Measurements from ENCODE around the gene PTPN6. TPM values are rescaled to one million over a fixed set of nuclear protein-coding genes. Genes with fewer than 3 reads are reported as not detected.

Gene PTPN6
- total and polyA plus RNA-seq, 4 experiments from 2014 or later = 126 to 325 (median 194) TPM

- H3K4me1 ChIP-seq (ENCODE audit: insufficient read depth, low read length) = peaks cover 86% of the 10 kb centered on the region
- Mint-ChIP-seq H3K27me3 (no peaks in the 10 kb centered on the region), H3K27ac (peak overlapping the region; percentile 98 to 99 (median 99)), H3K4me3 (peak overlapping the region; percentile 63 to 98 (median 82)), H3K4me1 (peaks cover 51 to 80% (median 65%) of the 10 kb centered on the region in 4 donors), H3K36me3 (peaks cover 40 to 55% of the 10 kb centered on the region in 2 donors), H3K9me3 (no peaks in the 10 kb centered on the region)
- intact Hi-C loops (cut with micrococcal nuclease) = loop anchor here (1.0 to 2.0 kb wide), 3 partner anchors 8 to 36 kb away; partner anchors contain the start of gene C12orf57
- H3K27ac ChIP-seq (ENCODE audit: low read depth, low read length) = peak overlapping the region; percentile 96
- CTCF ChIA-PET (ENCODE audit: partially characterized antibody) = interaction anchor here (1.2 to 13.5 kb wide), 8 partner anchors 17 to 152 kb away, joined by 3 to 774 read pairs (median 9); partner anchors contain the start of genes C12orf57, C1RL, PTPN6 and RNU7-1
- no peaks in the 10 kb centered on the region for H3K9me3 ChIP-seq (ENCODE audit: control insufficient read depth in 1 of 2, low read length in 2 of 2)
- peak overlapping the region; percentile 10 to 19 for H3K4me3 ChIP-seq (ENCODE audit: low read length in 2 of 2)
- POLR2A ChIA-PET (ENCODE audit: partially characterized antibody) = interaction anchor here (0.8 to 13.5 kb wide), 19 partner anchors 8 to 1009 kb away, joined by 3 to 1807 read pairs (median 6); partner anchors contain the start of genes ATN1, C12orf57, C1RL and CDCA3
- peak; percentile 85 to 98 (median 89) for DNase-seq
- H3K36me3 ChIP-seq (ENCODE audit: insufficient read depth, low read length) = peaks cover 38% of the 10 kb centered on the region
- no peaks in the 10 kb centered on the region for H3K27me3 ChIP-seq (ENCODE audit: insufficient read depth, low read length)
Observed at GRCh38 chr12:6961278-6961694, 10.1 kb downstream of the PTPN6 start.

GRCh38 chr12:6961695-6962284 is 10.6 kb downstream of the PTPN6 start:
- peak overlapping the region; percentile 59 to 98 (median 82) for H3K4me3 Mint-ChIP-seq
- H3K36me3 Mint-ChIP-seq = peaks cover 38 to 55% of the 10 kb centered on the region in 2 donors
- H3K4me1 Mint-ChIP-seq = peaks cover 46 to 75% (median 60%) of the 10 kb centered on the region in 4 donors
- H3K9me3 ChIP-seq (ENCODE audit: control insufficient read depth in 1 of 2, low read length in 2 of 2) = no peaks in the 10 kb centered on the region
- H3K4me3 ChIP-seq (ENCODE audit: low read length in 2 of 2) = peak overlapping the region; percentile 10 to 19
- ChIA-PET POLR2A (ENCODE audit: partially characterized antibody) (interaction anchor here (0.8 to 13.5 kb wide), 19 partner anchors 7 to 492 kb away, joined by 3 to 1807 read pairs (median 6); partner anchors contain the start of genes ATN1, C12orf57, C1RL and CDCA3), CTCF (ENCODE audit: partially characterized antibody) (interaction anchor here (1.0 to 13.5 kb wide), 10 partner anchors 17 to 151 kb away, joined by 3 to 774 read pairs (median 7); partner anchors contain the start of genes C12orf57, C1RL, PTPN6 and RNU7-1)
- H3K27ac Mint-ChIP-seq = peak overlapping the region; percentile 98 to 99 (median 99)
- H3K36me3 ChIP-seq (ENCODE audit: insufficient read depth, low read length) = peaks cover 36% of the 10 kb centered on the region
- H3K9me3 Mint-ChIP-seq = no peaks in the 10 kb centered on the region
- H3K27me3 Mint-ChIP-seq = no peaks in the 10 kb centered on the region
- DNase-seq = peak in 2 of 5 donors; percentile 42 to 52
- peak overlapping the region; percentile 96 for H3K27ac ChIP-seq (ENCODE audit: low read depth, low read length)
- intact Hi-C loops (cut with micrococcal nuclease) = loop anchor here (1.0 to 2.0 kb wide), 3 partner anchors 8 to 37 kb away; partner anchors contain the start of gene C12orf57
- H3K27me3 ChIP-seq (ENCODE audit: insufficient read depth, low read length) = no peaks in the 10 kb centered on the region
- peaks cover 81% of the 10 kb centered on the region for H3K4me1 ChIP-seq (ENCODE audit: insufficient read depth, low read length)

GRCh38 chr12:6962285-6963015 is 11.3 kb downstream of the PTPN6 start:
- Mint-ChIP-seq H3K36me3 (peaks cover 36 to 52% of the 10 kb centered on the region in 2 donors), H3K27me3 (no peaks in the 10 kb centered on the region), H3K4me3 (peak overlapping the region in 7 of 8 donors; percentile 63 to 98 (median 84)), H3K4me1 (peaks cover 41 to 69% (median 55%) of the 10 kb centered on the region in 4 donors), H3K27ac (peak overlapping the region; percentile 98 to 99 (median 99)), H3K9me3 (no peaks in the 10 kb centered on the region)
- no peaks in the 10 kb centered on the region for H3K27me3 ChIP-seq (ENCODE audit: insufficient read depth, low read length)
- ChIA-PET POLR2A (ENCODE audit: partially characterized antibody) (interaction anchor here (1.0 to 13.5 kb wide), 13 partner anchors 8 to 273 kb away, joined by 3 to 1807 read pairs (median 9); partner anchors contain the start of genes ATN1, C12orf57, C1RL and CDCA3), CTCF (ENCODE audit: partially characterized antibody) (interaction anchor here (1.0 to 13.5 kb wide), 7 partner anchors 18 to 151 kb away, joined by 3 to 774 read pairs (median 8); partner anchors contain the start of genes C12orf57, PTPN6 and RNU7-1)
- no peaks in the 10 kb centered on the region for H3K9me3 ChIP-seq (ENCODE audit: control insufficient read depth in 1 of 2, low read length in 2 of 2)
- intact Hi-C loops (cut with micrococcal nuclease) = no loop called here
- peaks cover 74% of the 10 kb centered on the region for H3K4me1 ChIP-seq (ENCODE audit: insufficient read depth, low read length)
- H3K4me3 ChIP-seq (ENCODE audit: low read length in 2 of 2) = peak overlapping the region in 1 of 2 donors; percentile 10
- DNase-seq = no peak
- H3K27ac ChIP-seq (ENCODE audit: low read depth, low read length) = peak overlapping the region; percentile 96
- peaks cover 36% of the 10 kb centered on the region for H3K36me3 ChIP-seq (ENCODE audit: insufficient read depth, low read length)

- H3K4me3 Mint-ChIP-seq = no peak overlapping the region
- peaks cover 34 to 63% (median 48%) of the 10 kb centered on the region in 4 donors for H3K4me1 Mint-ChIP-seq
- H3K27me3 Mint-ChIP-seq = no peaks in the 10 kb centered on the region
- Histone ChIP-seq H3K4me3 (ENCODE audit: low read length in 2 of 2) (no peak overlapping the region), H3K27ac (ENCODE audit: low read depth, low read length) (peak overlapping the region; percentile 96), H3K9me3 (ENCODE audit: control insufficient read depth in 1 of 2, low read length in 2 of 2) (no peaks in the 10 kb centered on the region), H3K27me3 (ENCODE audit: insufficient read depth, low read length) (no peaks in the 10 kb centered on the region), H3K36me3 (ENCODE audit: insufficient read depth, low read length) (peaks cover 36% of the 10 kb centered on the region), H3K4me1 (ENCODE audit: insufficient read depth, low read length) (peaks cover 68% of the 10 kb centered on the region)
- no peaks in the 10 kb centered on the region for H3K9me3 Mint-ChIP-seq
- H3K27ac Mint-ChIP-seq = peak overlapping the region in 5 of 7 donors; percentile 13 to 99 (median 88)
- POLR2A ChIA-PET (ENCODE audit: partially characterized antibody) = interaction anchor here (1.1 to 13.5 kb wide), 6 partner anchors 17 to 111 kb away, joined by 3 to 1807 read pairs (median 30); partner anchors contain the start of genes ATN1, C12orf57, LPCAT3 and PTPN6
- intact Hi-C loops (cut with micrococcal nuclease) = no loop called here
- CTCF ChIA-PET (ENCODE audit: partially characterized antibody) = interaction anchor here (1.0 to 13.5 kb wide), 9 partner anchors 9 to 146 kb away, joined by 3 to 774 read pairs (median 5); partner anchors contain the start of genes C12orf57, C1RL, PTPN6 and RNU7-1
- H3K36me3 Mint-ChIP-seq = peaks cover 35 to 53% of the 10 kb centered on the region in 2 donors
- no peak for DNase-seq
Observed at GRCh38 chr12:6963016-6963731, 12.0 kb downstream of the PTPN6 start.

- ChIA-PET POLR2A (ENCODE audit: partially characterized antibody) (interaction anchor here (0.8 to 13.5 kb wide), 10 partner anchors 18 to 144 kb away, joined by 3 to 1807 read pairs (median 8); partner anchors contain the start of genes ATN1, C12orf57, ENO2 and LPCAT3), CTCF (ENCODE audit: partially characterized antibody) (interaction anchor here (0.7 to 13.5 kb wide), 10 partner anchors 9 to 150 kb away, joined by 3 to 774 read pairs (median 4); partner anchors contain the start of genes C12orf57, C1RL, PTPN6 and RNU7-1)
- Mint-ChIP-seq H3K4me1 (peaks cover 32 to 63% (median 46%) of the 10 kb centered on the region in 4 donors), H3K4me3 (peak overlapping the region in 2 of 8 donors; percentile 10 to 17), H3K36me3 (peaks cover 32 to 51% of the 10 kb centered on the region in 2 donors), H3K9me3 (no peaks in the 10 kb centered on the region), H3K27ac (peak overlapping the region in 6 of 7 donors; percentile 37 to 94 (median 71)), H3K27me3 (no peaks in the 10 kb centered on the region)
- H3K9me3 ChIP-seq (ENCODE audit: control insufficient read depth in 1 of 2, low read length in 2 of 2) = no peaks in the 10 kb centered on the region
- intact Hi-C loops (cut with micrococcal nuclease) = no loop called here
- H3K27me3 ChIP-seq (ENCODE audit: insufficient read depth, low read length) = no peaks in the 10 kb centered on the region
- peak overlapping the region; percentile 53 for H3K27ac ChIP-seq (ENCODE audit: low read depth, low read length)
- peaks cover 68% of the 10 kb centered on the region for H3K4me1 ChIP-seq (ENCODE audit: insufficient read depth, low read length)
- DNase-seq = no peak
- peaks cover 43% of the 10 kb centered on the region for H3K36me3 ChIP-seq (ENCODE audit: insufficient read depth, low read length)
- no peak overlapping the region for H3K4me3 ChIP-seq (ENCODE audit: low read length in 2 of 2)
Observed at GRCh38 chr12:6963791-6964413, 12.7 kb downstream of the PTPN6 start.

All from CD4-positive, alpha-beta memory T cell (primary cell).